Loucy (cell line): ENCODE data around the gene ERC1.

Experiments used
- H2AFZ ChIP-seq: fragments of 200-600 bp; sonication (generic); 2 replicates; pipeline ENCODE4 v1.6.0; 2016; ENCODE audit warnings: antibody characterized with exemption, mild to moderate bottlenecking, low read length, moderate library complexity
- H3F3A ChIP-seq: fragments of 200-600 bp; 2 replicates; pipeline ENCODE4 v1.6.0; 2016; ENCODE audit warnings: antibody characterized with exemption, low read depth, mild to moderate bottlenecking
- H3K27me3 ChIP-seq: fragments of 200-600 bp; sonication (generic); 2 replicates; pipeline ENCODE4 v1.6.1; 2014; ENCODE audit warnings: low read length, mild to moderate bottlenecking; ENCODE audit not compliant: insufficient read depth, poor library complexity, severe bottlenecking
- H3K36me3 ChIP-seq: fragments of 200-600 bp; sonication (generic); 2 replicates; pipeline ENCODE4 v1.6.1; 2016; ENCODE audit warnings: low read length; ENCODE audit not compliant: insufficient read depth
- H3K4me1 ChIP-seq: fragments of 200-600 bp; sonication (generic); 2 replicates; pipeline ENCODE4 v1.5.1; 2014; ENCODE audit warnings: low read length, mild to moderate bottlenecking; ENCODE audit not compliant: insufficient read depth, poor library complexity, severe bottlenecking
- H3K4me2 ChIP-seq: fragments of 200-600 bp; sonication (generic); 2 replicates; pipeline ENCODE4 v1.6.0; 2014; ENCODE audit warnings: antibody characterized with exemption, low read length, low read depth, mild to moderate bottlenecking; ENCODE audit not compliant: poor library complexity, severe bottlenecking
- H3K4me3 ChIP-seq: fragments of 200-600 bp; sonication (generic); 2 replicates; pipeline ENCODE4 v1.5.1; 2014; ENCODE audit warnings: low read length, mild to moderate bottlenecking, mixed read lengths; ENCODE audit not compliant: poor library complexity, severe bottlenecking
- H3K79me2 ChIP-seq: fragments of 200-600 bp; sonication (generic); 2 replicates; pipeline ENCODE4 v1.6.1; 2014; ENCODE audit warnings: low read length; ENCODE audit not compliant: insufficient read depth
- H3K9ac ChIP-seq: fragments of 200-600 bp; sonication (generic); 2 replicates; pipeline ENCODE4 v1.6.0; 2014; ENCODE audit warnings: mild to moderate bottlenecking, low read depth, low read length, moderate library complexity; ENCODE audit not compliant: poor library complexity, severe bottlenecking
- H3K9me2 ChIP-seq: fragments of 200-600 bp; sonication (generic); replicated peaks from 2 replicates; pipeline ENCODE4 v1.6.1; 2016; ENCODE audit warnings: low read depth, low read length, mixed read lengths
- H3K9me3 ChIP-seq: fragments of 200-600 bp; sonication (generic); 2 replicates; pipeline ENCODE4 v1.6.1; 2014; ENCODE audit warnings: mild to moderate bottlenecking, antibody characterized with exemption, low read length, low read depth; ENCODE audit not compliant: insufficient read depth
- H4K20me1 ChIP-seq: fragments of 200-600 bp; sonication (generic); 2 replicates; pipeline ENCODE4 v1.6.0; 2014; ENCODE audit warnings: antibody characterized with exemption, low read length, mild to moderate bottlenecking; ENCODE audit not compliant: insufficient read depth, poor library complexity, severe bottlenecking
- CTCF ChIP-seq: fragments of 200-600 bp; sonication (generic); conservative IDR thresholded peaks from 2 replicates; pipeline ENCODE4 v1.5.1; 2014; ENCODE audit warnings: mild to moderate bottlenecking, antibody characterized with exemption, low read length
- EZH2phosphoT487 ChIP-seq: fragments of 200-600 bp; IDR thresholded peaks from 2 replicates; pipeline ENCODE4 v1.6.1; 2018; ENCODE audit warnings: antibody characterized with exemption, mild to moderate bottlenecking, moderate library complexity, borderline replicate concordance

Gene ERC1

GRCh38 chr12:1117970-1118563, 127.0 kb downstream of the ERC1 start:
- TF ChIP-seq CTCF (peak; percentile 93), EZH2phosphoT487 (no peak)
- Histone ChIP-seq H3F3A (no peaks in the 10 kb centered on the region), H3K79me2 (no peaks in the 10 kb centered on the region), H3K4me2 (no peak overlapping the region), H3K36me3 (no peaks in the 10 kb centered on the region; the same call in 1 of the 2 replicates), H4K20me1 (no peaks in the 10 kb centered on the region), H3K9ac (no peak overlapping the region), H3K9me2 (no peaks in the 10 kb centered on the region), H3K4me3 (no peak overlapping the region), H3K4me1 (peaks cover 6% of the 10 kb centered on the region), H2AFZ (no peak overlapping the region), H3K27me3 (no peaks in the 10 kb centered on the region), H3K9me3 (no peaks in the 10 kb centered on the region)

- Histone ChIP-seq H4K20me1 (no peaks in the 10 kb centered on the region), H3K4me1 (peaks cover 15% of the 10 kb centered on the region), H2AFZ (no peak overlapping the region), H3K9me2 (no peaks in the 10 kb centered on the region), H3F3A (no peaks in the 10 kb centered on the region), H3K4me3 (no peak overlapping the region), H3K9me3 (no peaks in the 10 kb centered on the region), H3K4me2 (peak overlapping the region; percentile 7), H3K9ac (no peak overlapping the region), H3K36me3 (no peaks in the 10 kb centered on the region), H3K27me3 (no peaks in the 10 kb centered on the region), H3K79me2 (no peaks in the 10 kb centered on the region)
- TF ChIP-seq CTCF (no peak), EZH2phosphoT487 (no peak)
Measured at GRCh38 chr12:1122786-1123185, 131.8 kb downstream of the ERC1 start.

GRCh38 chr12:1126091-1126490, 135.1 kb downstream of the ERC1 start:
- Histone ChIP-seq H4K20me1 (peaks cover 3% of the 10 kb centered on the region), H3K79me2 (no peaks in the 10 kb centered on the region), H3K4me1 (peaks cover 19% of the 10 kb centered on the region), H3F3A (no peaks in the 10 kb centered on the region), H3K9ac (no peak overlapping the region), H3K9me3 (no peaks in the 10 kb centered on the region), H3K4me2 (no peak overlapping the region), H3K4me3 (no peak overlapping the region), H3K36me3 (no peaks in the 10 kb centered on the region), H2AFZ (no peak overlapping the region), H3K9me2 (no peaks in the 10 kb centered on the region), H3K27me3 (no peaks in the 10 kb centered on the region)
- TF ChIP-seq CTCF: no peak
- TF ChIP-seq EZH2phosphoT487: no peak
